Testis (tissue), 2 donors: Measurements from ENCODE around the gene RHEX.

Source experiments
- CTCF ChIP-seq, 3 experiments: fragments of 450-650 bp in 2 of 3; fragments of 200-600 bp in 1 of 3; sonication (generic) in 1 of 3; IDR thresholded peaks; one replicate each; pipeline ENCODE4 v1.5.1; 2016 to 2019; ENCODE audit warnings: antibody characterized with exemption in 3 of 3, mild to moderate bottlenecking in 2 of 3, moderate library complexity in 1 of 3
- POLR2A ChIP-seq: fragments of 450-650 bp; IDR thresholded peaks from one replicate; pipeline ENCODE4 v1.6.1; 2017; ENCODE audit warnings: antibody characterized with exemption, mild to moderate bottlenecking, moderate library complexity

DNA sequence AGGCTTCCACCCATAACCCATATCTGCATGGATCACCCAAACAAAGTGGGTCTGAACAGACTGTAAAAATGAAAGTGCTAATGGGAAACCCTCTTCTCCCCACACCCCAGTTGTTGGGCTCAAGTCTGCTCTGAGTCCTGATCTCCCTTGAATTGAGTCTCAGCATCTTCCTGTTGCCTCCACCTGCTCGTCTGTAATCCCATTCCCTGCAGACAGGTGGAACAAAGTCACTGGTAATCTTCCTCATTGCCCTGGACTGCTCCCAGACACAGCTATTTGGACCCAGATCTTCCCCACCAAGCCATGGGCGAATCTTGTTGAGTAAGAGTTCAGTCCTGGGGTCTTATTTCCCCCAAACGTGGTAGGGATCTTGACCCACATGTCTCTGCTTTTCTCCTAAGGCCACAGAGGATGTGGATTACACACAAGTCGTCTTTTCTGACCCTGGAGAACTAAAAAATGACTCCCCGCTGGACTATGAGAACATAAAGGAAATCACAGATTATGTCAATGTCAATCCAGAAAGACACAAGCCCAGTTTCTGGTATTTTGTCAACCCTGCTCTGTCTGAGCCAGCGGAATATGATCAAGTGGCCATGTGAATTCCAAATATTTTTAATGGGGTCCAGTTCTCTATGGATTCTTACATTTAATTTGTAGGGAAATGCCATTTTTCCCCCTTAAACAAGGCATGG lies 48.5 kb downstream of the RHEX start:
- TF ChIP-seq CTCF (IDR thresholded peaks at IDR 0.05) = no peak
- no peak for TF ChIP-seq POLR2A
